Cardiac muscle cell (in vitro differentiated cells and primary cell): Measurements from ENCODE around the gene JKAMP. TPM values are rescaled to one million over a fixed set of nuclear protein-coding genes. Genes with fewer than 3 reads are reported as not detected.

Source experiments
- DNase-seq, 2 donors: peaks; one replicate each; pipeline versions ENCODE4 v3.0.0 to v3.0.0-alpha.2; 2010 to 2017; ENCODE audit warnings: low read depth in 1 of 2, low spot score in 1 of 2
- H3K27ac ChIP-seq: fragments of 200-600 bp; sonication (generic); 2 replicates; pipeline ENCODE4 v1.5.1; 2016
- H3K27me3 ChIP-seq: fragments of 200-600 bp; sonication (generic); 2 replicates; pipeline ENCODE4 v1.6.0; 2016; ENCODE audit warnings: control low read depth
- H3K36me3 ChIP-seq: fragments of 200-600 bp; sonication (generic); 2 replicates; pipeline ENCODE4 v1.5.1; 2016; ENCODE audit warnings: control low read depth
- H3K4me1 ChIP-seq: fragments of 200-600 bp; sonication (generic); 2 replicates; pipeline ENCODE4 v1.8.1; 2017; ENCODE audit warnings: low read depth, mild to moderate bottlenecking, mixed run types
- H3K4me3 ChIP-seq: fragments of 200-600 bp; sonication (generic); 2 replicates; pipeline ENCODE4 v1.5.1; 2016; ENCODE audit warnings: mild to moderate bottlenecking
- H3K9me3 ChIP-seq: fragments of 200-600 bp; sonication (generic); 2 replicates; pipeline ENCODE4 v1.5.1; 2017; ENCODE audit warnings: low read depth, mild to moderate bottlenecking, control low read depth
- polyA plus RNA-seq: library from polyadenylated mRNA; unstranded; fragments of >200 nt; fragmentation: Nextera tagmentation; extraction: Ambion mirVana; gene quantifications from 2 replicates; pipeline ENCODE4 v1.2.1, GENCODE V29; 2016
- total RNA-seq: library from RNA; depleted of rRNA; stranded (reverse); fragments of >200 nt; gene quantifications from 2 replicates; pipeline ENCODE4 v1.2.3, GENCODE V29; 2016
- TF ChIP-seq, protein P1 (sequence below): IDR thresholded peaks from 2 replicates; pipeline ENCODE4 v1.5.1; 2012; ENCODE audit warnings: low read depth, mild to moderate bottlenecking, low read length

Gene JKAMP
- total and polyA plus RNA-seq, 2 experiments from 2014 or later: 52.0 to 77.3 TPM

DNA sequence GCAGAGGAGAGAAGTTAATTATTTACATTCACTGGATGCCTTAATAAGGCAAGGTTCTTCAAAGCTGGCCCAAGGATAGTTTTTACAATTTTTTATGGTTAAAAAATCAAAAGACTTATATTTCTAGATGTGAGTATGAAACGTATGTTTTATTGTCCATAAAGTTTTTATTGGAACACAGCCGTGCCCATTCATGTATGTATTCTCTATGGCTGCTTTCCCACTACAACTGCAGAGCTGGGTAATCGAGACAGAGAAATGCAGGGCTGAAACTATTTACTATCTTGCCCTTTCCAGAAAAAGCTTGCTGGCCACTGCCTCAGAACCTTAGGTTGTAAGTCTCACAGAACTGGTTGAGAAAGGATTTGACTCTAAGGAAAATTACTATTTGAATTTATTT lies 16.4 kb downstream of the JKAMP start:
- no peaks in the 10 kb centered on the region for H3K9me3 ChIP-seq
- no peak overlapping the region for H3K27ac ChIP-seq
- DNase-seq: no peak
- no peaks in the 10 kb centered on the region for H3K4me1 ChIP-seq
- no peak overlapping the region for H3K4me3 ChIP-seq
- no peaks in the 10 kb centered on the region for H3K27me3 ChIP-seq
- H3K36me3 ChIP-seq: peaks cover 53% of the 10 kb centered on the region
- TF ChIP-seq, protein P1, sequence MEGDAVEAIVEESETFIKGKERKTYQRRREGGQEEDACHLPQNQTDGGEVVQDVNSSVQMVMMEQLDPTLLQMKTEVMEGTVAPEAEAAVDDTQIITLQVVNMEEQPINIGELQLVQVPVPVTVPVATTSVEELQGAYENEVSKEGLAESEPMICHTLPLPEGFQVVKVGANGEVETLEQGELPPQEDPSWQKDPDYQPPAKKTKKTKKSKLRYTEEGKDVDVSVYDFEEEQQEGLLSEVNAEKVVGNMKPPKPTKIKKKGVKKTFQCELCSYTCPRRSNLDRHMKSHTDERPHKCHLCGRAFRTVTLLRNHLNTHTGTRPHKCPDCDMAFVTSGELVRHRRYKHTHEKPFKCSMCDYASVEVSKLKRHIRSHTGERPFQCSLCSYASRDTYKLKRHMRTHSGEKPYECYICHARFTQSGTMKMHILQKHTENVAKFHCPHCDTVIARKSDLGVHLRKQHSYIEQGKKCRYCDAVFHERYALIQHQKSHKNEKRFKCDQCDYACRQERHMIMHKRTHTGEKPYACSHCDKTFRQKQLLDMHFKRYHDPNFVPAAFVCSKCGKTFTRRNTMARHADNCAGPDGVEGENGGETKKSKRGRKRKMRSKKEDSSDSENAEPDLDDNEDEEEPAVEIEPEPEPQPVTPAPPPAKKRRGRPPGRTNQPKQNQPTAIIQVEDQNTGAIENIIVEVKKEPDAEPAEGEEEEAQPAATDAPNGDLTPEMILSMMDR: no peak

DNA sequence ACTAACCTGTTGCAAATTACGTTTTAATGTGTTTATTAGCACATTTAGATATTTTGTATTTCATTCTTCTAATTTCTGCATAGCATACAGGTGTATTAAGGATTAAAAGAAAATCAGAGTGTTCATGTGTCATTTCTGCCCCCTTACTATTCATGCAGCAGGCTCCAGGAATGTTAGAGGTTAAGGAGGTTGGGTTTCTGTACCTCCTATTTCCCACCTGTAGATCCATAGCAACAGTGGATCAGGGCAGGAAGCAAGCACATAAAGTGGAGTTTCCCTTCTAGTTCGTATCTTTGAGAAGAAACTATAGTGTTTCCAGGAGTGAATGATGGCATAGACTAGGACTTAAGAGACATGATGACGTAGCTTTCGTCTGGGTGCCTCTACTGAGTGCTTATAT lies 18.9 kb downstream of the JKAMP start:
- Histone ChIP-seq H3K4me1 (no peaks in the 10 kb centered on the region), H3K4me3 (no peak overlapping the region), H3K9me3 (no peaks in the 10 kb centered on the region), H3K27me3 (no peaks in the 10 kb centered on the region), H3K27ac (no peak overlapping the region), H3K36me3 (peaks cover 33% of the 10 kb centered on the region)
- no peak for DNase-seq
- TF ChIP-seq, protein P1: no peak

DNA sequence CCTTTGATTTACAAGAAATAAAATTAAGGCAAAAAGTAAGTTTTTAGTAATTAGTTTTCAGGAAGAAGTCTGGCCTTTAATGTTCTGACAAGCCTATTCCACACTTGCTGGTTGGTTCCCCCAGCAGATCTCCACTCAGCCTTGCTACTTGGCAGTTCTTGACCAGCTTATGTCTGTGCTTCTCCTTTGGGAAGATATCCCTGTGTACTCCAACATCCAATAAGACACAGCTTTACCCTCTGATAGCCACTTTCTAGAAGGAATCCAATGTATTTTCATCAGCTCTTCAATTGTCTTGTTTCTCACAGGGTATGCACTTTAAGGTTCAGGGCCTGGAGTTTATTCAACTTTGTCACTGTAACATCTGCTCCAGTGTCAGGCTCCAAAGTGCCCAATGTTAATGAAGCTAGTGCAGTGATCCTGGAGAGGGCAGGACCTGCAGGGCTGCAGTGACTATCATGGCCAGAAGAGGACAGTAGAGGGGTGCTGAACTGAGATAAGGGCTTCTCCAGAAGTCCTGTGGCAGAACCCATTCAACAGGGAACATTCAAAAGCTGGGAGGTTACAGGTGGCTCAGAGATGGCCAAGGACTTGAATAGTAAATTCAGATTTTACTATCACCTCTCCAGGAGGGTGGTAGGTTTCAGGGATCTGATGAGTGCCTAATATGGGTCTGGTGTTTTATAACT lies 22.9 kb downstream of the JKAMP start:
- Histone ChIP-seq H3K4me1 (no peaks in the 10 kb centered on the region), H3K4me3 (no peak overlapping the region), H3K36me3 (peaks cover 15% of the 10 kb centered on the region), H3K27me3 (no peaks in the 10 kb centered on the region), H3K9me3 (no peaks in the 10 kb centered on the region), H3K27ac (no peak overlapping the region)
- peak; percentile 66 to 72 for DNase-seq
- TF ChIP-seq, protein P1: peak; percentile 98

DNA sequence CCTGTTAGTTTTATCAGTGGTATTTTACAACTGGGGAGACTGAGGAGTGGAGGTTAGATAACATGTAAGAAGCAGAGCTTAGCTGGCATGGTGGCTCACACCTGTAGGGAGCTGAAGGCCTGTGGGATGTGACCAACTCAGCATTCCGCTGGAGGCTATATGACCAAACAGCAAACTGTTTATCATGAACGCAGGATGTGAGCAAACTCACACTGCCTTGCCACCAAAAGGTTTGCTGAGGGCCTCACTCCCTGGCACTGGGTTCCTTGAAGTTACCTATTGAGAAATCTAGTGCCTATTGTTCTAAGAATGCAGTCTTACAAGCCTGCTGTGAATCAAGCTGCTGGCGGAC lies 23.4 kb downstream of the JKAMP start:
- H3K27me3 ChIP-seq: no peaks in the 10 kb centered on the region
- no peak overlapping the region for H3K27ac ChIP-seq
- peaks cover 15% of the 10 kb centered on the region for H3K36me3 ChIP-seq
- DNase-seq: no peak
- H3K4me3 ChIP-seq: no peak overlapping the region
- H3K9me3 ChIP-seq: no peaks in the 10 kb centered on the region
- TF ChIP-seq, protein P1: no peak
- no peaks in the 10 kb centered on the region for H3K4me1 ChIP-seq

DNA sequence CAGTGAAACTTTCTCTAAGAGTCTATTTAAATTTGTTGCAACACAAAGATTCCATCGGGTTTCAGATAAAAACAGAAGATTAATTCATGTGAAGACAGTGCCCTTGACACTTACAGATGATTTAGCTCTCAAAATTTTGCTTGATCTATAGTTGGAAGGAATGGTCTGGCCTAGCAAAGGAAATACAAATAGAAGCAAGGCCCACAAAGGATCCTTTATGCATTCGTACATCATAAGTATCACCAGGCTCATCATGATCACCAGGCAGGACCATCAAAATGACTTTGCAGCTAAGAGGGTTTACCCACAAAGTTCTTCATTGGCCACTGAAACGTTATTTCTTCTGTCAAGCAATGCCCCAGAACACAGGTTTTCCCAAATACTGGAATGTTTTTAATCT lies 24.8 kb downstream of the JKAMP start:
- TF ChIP-seq, protein P1: no peak
- Histone ChIP-seq H3K4me1 (no peaks in the 10 kb centered on the region), H3K36me3 (peaks cover 9% of the 10 kb centered on the region), H3K9me3 (no peaks in the 10 kb centered on the region), H3K27me3 (no peaks in the 10 kb centered on the region), H3K4me3 (no peak overlapping the region), H3K27ac (no peak overlapping the region)
- no peak for DNase-seq
